Stimulated activated CD8-positive, alpha-beta memory T cell treated with anti-CD3 and anti-CD28 coated beads, Interleukin-12 subunit alpha, Interleukin-12 subunit beta, amount 100 ng/mL, for 1 hour (primary cell): ENCODE results near the gene DLGAP1.

Source experiments
- DNase-seq: peaks from one replicate; pipeline ENCODE4 v3.0.0-alpha.2; 2020; ENCODE audit warnings: low read depth

The DLGAP1 gene

DNA sequence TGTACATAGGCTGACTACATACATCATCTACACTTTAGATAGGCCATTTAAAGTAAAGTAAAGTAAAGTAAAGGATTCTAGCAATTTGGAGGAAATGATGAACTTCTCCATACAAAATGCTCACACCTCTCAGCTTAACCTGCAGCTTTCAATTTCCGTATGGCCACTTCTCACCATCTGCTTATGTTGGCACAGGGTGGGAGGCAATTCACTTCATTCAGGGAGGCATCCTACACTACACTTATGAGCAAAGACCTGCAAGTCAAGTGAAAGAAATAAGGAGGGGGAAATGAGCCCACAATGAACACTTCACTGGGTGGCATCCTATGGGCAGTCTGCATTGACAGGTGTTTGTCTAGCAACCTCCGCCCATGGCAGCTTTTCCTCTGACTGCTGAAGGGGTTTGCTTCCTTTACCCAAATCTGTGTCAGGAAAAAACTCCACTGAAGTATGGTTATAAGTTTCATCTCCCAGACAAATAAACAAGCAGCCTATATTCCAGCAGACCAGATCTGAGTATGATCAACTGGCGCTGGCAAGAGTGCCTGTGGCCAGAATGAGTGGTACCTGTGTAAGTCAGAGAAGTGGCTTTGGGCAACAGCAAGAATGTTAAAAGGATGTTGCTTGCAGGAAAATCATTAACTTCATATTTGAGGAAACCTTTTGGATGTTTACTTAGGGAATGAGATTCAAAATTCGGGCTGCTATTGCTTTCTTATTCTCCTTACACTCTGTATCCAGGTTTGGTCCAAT is 556.1 kb downstream of the DLGAP1 start:
- no peak for DNase-seq

GRCh38 chr18:3892152-3892551 is 563.0 kb downstream of the DLGAP1 start:
- DNase-seq: no peak

- no peak for DNase-seq
Measured at GRCh38 chr18:3891245-3891644, 563.9 kb downstream of the DLGAP1 start.

GRCh38 chr18:3889803-3890202 is 565.3 kb downstream of the DLGAP1 start:
- no peak for DNase-seq

DNA sequence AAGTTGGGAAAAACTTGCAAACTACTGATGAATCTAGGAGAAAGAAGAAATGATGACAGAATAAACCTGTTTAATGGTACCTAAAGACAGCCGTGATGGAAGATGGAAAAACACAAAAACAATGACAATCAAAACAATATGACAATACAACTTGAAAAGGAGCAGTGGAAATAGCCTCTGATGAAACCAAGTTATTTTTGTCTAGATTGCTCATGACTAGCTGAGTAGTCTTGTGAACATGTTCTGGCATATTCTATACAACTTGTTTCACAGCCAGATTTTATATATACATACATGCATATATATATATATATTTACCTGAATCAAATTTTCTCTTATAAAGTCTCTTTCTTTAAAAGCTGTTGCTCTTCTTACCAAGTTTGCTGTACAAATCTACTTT is 566.0 kb downstream of the DLGAP1 start:
- DNase-seq: no peak

GRCh38 chr18:3886575-3887322 is 568.4 kb downstream of the DLGAP1 start:
- DNase-seq: no peak

GRCh38 chr18:3885209-3885792 is 569.8 kb downstream of the DLGAP1 start:
- DNase-seq: no peak

GRCh38 chr18:3879836-3880120 is 575.3 kb downstream of the DLGAP1 start:
- no peak for DNase-seq

DNA sequence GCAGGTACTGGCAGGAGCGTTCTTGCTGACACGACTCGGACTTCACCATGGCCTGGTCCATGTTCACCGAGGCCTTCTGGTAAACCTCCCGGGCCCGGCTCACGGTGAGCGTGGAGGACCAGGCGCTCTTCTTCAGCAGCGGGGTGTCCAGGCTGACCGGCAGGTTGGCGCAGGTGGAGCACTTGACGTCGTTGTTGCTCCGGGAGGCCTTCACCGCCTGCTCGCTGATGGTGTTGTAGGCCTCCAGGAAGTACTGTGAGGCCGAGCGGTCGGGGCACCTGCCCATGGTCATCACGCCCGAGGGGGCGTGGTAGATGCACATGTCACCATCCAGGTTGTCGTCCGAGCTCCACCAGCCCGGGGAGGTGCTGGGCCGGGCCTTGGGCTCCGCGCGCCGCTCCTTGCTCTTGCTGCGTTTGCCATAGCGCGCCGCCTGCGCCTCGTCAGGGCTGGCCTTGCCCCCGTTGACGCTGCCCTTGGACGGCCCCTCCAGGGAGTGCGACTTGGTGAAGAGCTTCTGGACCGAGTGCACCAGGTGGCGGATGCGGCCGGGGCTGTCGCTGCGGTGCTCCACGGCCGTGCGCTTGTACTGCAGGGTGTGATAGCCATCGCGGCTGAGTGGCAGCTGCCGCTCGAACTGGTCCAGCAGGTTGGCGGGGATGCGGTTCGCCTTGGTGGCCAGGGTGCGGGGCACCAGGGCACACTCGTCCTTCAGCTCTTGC is 575.8 kb downstream of the DLGAP1 start:
- DNase-seq: no peak

GRCh38 chr18:3878401-3878800 is 576.7 kb downstream of the DLGAP1 start:
- no peak for DNase-seq

GRCh38 chr18:3877678-3878077 is 577.4 kb downstream of the DLGAP1 start:
- DNase-seq: no peak

DNA sequence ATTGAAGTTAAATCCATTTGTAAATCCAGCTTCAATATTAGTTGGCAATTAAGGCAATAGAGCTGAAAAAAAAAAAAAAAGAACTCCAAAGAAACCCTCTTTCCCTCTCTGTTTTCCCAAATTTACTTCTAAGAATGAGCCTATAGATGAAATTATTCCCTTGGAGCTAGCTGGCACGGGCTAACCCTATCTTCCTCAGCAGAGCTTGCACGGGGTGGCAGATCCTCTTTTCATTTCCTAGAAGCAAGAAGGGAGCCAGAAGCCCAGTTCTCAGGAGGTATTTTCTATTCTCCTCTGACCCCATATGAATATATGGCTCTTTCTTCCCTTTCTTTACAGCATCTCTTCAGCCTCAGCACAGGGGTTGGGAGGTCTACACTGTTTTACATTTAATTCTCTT is 579.1 kb downstream of the DLGAP1 start:
- no peak for DNase-seq

DNA sequence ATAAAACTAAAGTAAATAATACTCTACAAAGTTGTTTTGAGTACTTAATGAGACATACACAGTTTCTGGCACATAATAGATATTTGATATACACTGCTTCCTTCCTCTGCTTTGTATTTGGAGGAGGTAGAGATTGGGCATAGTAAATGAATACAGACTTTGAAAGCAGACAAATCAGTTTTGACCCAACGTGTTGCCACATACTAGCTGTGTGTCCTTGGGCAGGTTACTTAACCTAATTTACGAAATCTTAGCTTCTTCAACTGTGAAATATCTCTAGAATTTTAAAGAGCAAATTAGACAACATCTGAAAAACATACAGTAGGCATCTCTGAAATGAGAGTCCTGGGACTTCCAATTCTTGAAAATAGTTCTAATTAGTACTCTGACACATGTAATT is 579.7 kb downstream of the DLGAP1 start:
- no peak for DNase-seq

DNA sequence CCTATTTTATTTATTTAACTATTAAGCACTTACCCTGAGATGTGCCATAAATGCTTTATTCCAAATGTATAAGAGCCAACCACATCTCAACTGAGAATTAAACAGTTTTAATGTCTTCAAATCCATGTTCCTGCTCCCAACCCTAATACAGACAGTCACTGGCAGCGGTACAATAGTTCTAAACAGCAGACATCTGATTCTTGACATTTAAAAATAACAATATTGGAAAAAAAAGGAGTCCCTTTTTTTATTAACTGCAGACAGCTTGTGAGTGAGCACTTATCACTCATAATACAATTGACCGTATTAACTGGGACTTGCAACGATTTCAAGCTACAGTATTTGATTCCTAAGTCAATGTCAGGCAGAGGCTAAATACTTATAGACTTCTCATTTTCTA is 580.5 kb downstream of the DLGAP1 start:
- no peak for DNase-seq

GRCh38 chr18:3874125-3874524 is 581.0 kb downstream of the DLGAP1 start:
- no peak for DNase-seq

- DNase-seq: no peak
Measured at GRCh38 chr18:3873698-3874097, 581.4 kb downstream of the DLGAP1 start.

DNA sequence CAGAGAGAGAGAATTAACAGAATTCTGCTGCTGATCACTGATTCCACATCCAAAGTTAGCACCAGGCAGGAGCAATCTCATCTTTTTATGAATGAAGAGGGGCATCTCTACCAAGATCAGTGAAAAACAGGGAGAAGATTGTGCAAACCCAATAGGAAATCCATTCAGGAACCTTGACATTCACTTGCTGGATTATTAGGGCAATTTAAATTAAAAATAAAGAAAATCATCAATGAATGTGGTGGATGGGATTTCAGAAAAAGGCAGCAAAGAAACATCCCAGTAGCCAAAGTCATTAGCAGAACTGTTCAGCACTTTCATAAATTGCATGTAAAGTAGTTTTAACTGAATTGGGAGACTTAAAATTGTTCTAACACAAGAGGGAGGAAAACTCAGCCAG is 581.9 kb downstream of the DLGAP1 start:
- no peak for DNase-seq

GRCh38 chr18:3872641-3873040 is 582.5 kb downstream of the DLGAP1 start:
- DNase-seq: no peak

DNA sequence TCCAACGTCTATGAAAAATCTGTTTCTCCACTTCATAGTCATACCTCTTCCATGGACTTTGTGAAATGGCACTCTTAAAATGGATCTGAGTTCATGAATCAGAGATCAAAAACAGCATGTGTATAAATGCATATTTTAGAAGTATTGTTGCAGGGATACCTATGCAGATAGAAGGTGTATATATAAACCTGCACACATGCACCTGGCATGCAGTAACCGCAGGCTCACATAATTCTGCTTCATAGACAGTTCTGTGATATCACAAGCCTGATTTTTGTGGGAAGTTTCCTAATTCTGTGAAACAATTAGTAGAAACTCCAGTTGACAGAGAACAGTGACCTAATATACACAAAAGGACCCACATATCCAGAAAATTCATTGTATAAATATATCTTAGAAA is 583.4 kb downstream of the DLGAP1 start:
- DNase-seq: no peak

GRCh38 chr18:3870914-3871313 is 584.2 kb downstream of the DLGAP1 start:
- DNase-seq: no peak

DNA sequence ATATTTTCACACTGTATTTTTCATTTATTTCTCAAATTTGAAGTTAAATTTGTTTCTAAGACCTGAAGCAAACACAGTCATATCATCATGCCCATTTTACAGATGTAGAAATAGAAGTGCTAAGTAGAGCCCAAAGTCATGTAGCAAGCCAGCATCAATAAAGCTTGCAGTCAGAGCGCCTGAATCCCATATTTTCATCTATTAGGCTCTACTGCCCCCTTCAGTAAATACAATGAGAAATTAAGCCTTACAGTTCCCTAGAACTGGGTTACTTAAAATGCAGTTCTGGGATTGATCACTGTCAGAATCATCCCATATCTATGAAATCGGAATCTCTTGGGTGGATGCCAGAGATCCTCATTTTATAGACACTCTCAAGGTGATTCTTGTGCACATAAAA is 585.3 kb downstream of the DLGAP1 start:
- no peak for DNase-seq

GRCh38 chr18:3867864-3868311 is 587.2 kb downstream of the DLGAP1 start:
- DNase-seq: no peak

DNA sequence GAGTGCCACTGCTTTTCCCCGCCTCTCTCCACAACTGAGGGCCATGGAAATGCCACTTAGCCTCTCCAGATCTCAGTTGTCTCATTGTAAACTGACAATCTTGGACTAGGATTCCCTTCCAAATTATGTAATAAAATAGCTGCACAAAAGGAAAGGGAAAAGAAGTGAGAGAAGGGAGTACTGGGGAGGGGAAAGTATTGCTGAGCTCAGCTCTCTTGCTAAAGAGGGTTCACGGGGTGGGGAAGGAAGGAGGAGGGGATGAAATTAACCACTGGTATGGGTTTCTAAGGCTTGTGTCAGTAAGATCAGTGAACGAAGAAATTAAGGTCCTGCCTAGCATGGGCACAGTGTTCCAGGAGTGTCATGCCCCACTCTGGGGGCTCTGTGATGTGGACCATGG is 587.9 kb downstream of the DLGAP1 start:
- no peak for DNase-seq
